Neural progenitor cell (in vitro differentiated cells): Measurements from ENCODE around the gene TNFSF12. TPM values are rescaled to one million over a fixed set of nuclear protein-coding genes. Genes with fewer than 3 reads are reported as not detected.

Experiments
- DNase-seq: peaks from one replicate; pipeline ENCODE4 v3.0.0-alpha.2; 2016; ENCODE audit warnings: low spot score
- H2AFZ ChIP-seq: fragments of 200-600 bp; sonication (generic); replicated peaks from 2 replicates; pipeline ENCODE4 v1.6.1; 2016; ENCODE audit warnings: antibody characterized with exemption
- H3F3A ChIP-seq: fragments of 200-600 bp; sonication (generic); 2 replicates; pipeline ENCODE4 v1.6.1; 2016; ENCODE audit warnings: antibody characterized with exemption, low read depth
- H3K27ac ChIP-seq: fragments of 200-600 bp; sonication (generic); 2 replicates; pipeline ENCODE4 v1.5.1; 2016; ENCODE audit warnings: mild to moderate bottlenecking
- H3K27me3 ChIP-seq: fragments of 200-600 bp; sonication (generic); 2 replicates; pipeline ENCODE4 v1.6.1; 2016; ENCODE audit warnings: mild to moderate bottlenecking, moderate library complexity
- H3K36me3 ChIP-seq: fragments of 200-600 bp; sonication (generic); 2 replicates; pipeline ENCODE4 v1.5.1; 2016
- H3K4me1 ChIP-seq: fragments of 200-600 bp; sonication (generic); 2 replicates; pipeline ENCODE4 v1.6.1; 2016; ENCODE audit warnings: mixed run types
- H3K4me2 ChIP-seq: fragments of 200-600 bp; sonication (generic); 2 replicates; pipeline ENCODE4 v1.6.1; 2016
- H3K4me3 ChIP-seq: fragments of 200-600 bp; sonication (generic); 2 replicates; pipeline ENCODE4 v1.5.1; 2016
- H3K79me2 ChIP-seq: fragments of 200-600 bp; sonication (generic); 2 replicates; pipeline ENCODE4 v1.6.1; 2016; ENCODE audit warnings: low read depth
- H3K9ac ChIP-seq: fragments of 200-600 bp; sonication (generic); 2 replicates; pipeline ENCODE4 v1.6.1; 2016
- H3K9me3 ChIP-seq: fragments of 200-600 bp; sonication (generic); 2 replicates; pipeline ENCODE4 v1.5.1; 2016; ENCODE audit warnings: low read depth
- H4K20me1 ChIP-seq: fragments of 200-600 bp; sonication (generic); 2 replicates; pipeline ENCODE4 v1.6.1; 2016; ENCODE audit warnings: low read depth
- H3K27ac Mint-ChIP-seq: 3 replicates; pipeline ENCODE4 v1.8.0; 2021; ENCODE audit warnings: mixed read lengths
- H3K27me3 Mint-ChIP-seq: 2 replicates; pipeline ENCODE4 v1.8.0; 2022; ENCODE audit warnings: low read depth, mild to moderate bottlenecking, inconsistent platforms, moderate library complexity, mixed read lengths; ENCODE audit not compliant: insufficient read depth
- H3K36me3 Mint-ChIP-seq: 3 replicates; pipeline ENCODE4 v1.8.0; 2021; ENCODE audit warnings: mixed read lengths
- H3K4me1 Mint-ChIP-seq: 3 replicates; pipeline ENCODE4 v1.8.0; 2021; ENCODE audit warnings: mixed read lengths
- H3K4me3 Mint-ChIP-seq: 3 replicates; pipeline ENCODE4 v1.8.0; 2021; ENCODE audit warnings: mild to moderate bottlenecking, moderate library complexity, mixed read lengths
- H3K9me3 Mint-ChIP-seq: 3 replicates; pipeline ENCODE4 v1.8.0; 2020; ENCODE audit warnings: mixed read lengths
- CTCF ChIP-seq: fragments of 200-600 bp; sonication (generic); IDR thresholded peaks from 2 replicates; pipeline ENCODE4 v1.5.1; 2017; ENCODE audit warnings: antibody characterized with exemption, mild to moderate bottlenecking
- EZH2 ChIP-seq: fragments of 200-600 bp; sonication (generic); IDR thresholded peaks from 2 replicates; pipeline ENCODE4 v1.6.1; 2017; ENCODE audit warnings: antibody characterized with exemption, mild to moderate bottlenecking, moderate library complexity
- EZH2phosphoT487 ChIP-seq: fragments of 200-600 bp; sonication (generic); IDR thresholded peaks from 2 replicates; pipeline ENCODE4 v1.6.1; 2017; ENCODE audit warnings: antibody characterized with exemption
- total RNA-seq: library from RNA; depleted of rRNA; stranded (reverse); fragments of >200 nt; gene quantifications from 2 replicates; pipeline ENCODE4 v1.2.3, GENCODE V29; 2015; ENCODE audit warnings: low replicate concordance

The TNFSF12 gene
- total RNA-seq, 1 donor from 2014 or later: 0.75 TPM

DNA sequence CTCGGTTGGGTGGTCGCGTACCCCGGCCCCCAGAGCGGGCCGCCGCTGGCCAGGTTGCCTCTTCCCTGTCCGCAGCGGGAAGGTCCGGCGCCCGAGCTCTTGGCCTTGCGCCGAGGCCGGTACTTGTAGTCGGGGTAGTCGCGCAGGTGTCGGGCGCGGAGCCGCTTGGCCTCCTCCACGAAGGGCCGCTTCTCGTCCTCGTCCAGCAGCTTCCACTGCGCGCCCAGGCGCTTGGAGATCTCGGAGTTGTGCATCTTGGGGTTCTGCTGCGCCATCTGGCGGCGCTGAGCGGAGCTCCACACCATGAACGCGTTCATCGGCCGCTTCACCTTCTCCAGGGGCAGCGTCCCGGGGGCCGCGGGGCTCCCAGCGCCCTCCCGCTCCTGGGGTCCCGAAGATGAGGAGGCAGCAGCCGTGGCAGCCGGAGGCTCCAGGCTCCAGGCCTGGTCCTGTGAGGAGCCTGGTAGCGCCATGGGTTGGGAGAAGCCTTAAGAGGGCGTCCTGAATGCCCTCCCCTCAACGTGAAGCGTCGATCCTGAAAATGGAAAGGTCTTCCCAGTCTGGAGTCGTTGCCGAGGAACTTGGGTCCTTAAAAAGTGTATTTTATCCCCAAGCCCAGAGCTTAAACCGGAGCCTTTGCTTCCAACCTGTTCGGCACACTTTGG lies 40.5 kb downstream of the TNFSF12 start:
- Mint-ChIP-seq H3K4me1 (peaks cover 13% of the 10 kb centered on the region), H3K36me3 (peaks cover 31% of the 10 kb centered on the region), H3K9me3 (no peaks in the 10 kb centered on the region), H3K27me3 (peaks cover 12% of the 10 kb centered on the region), H3K4me3 (no peak overlapping the region), H3K27ac (no peak overlapping the region)
- Histone ChIP-seq H2AFZ (no peak overlapping the region), H4K20me1 (peaks cover 5% of the 10 kb centered on the region), H3F3A (peaks cover 61% of the 10 kb centered on the region), H3K27ac (peak overlapping the region; percentile 99), H3K4me1 (peaks cover 45% of the 10 kb centered on the region), H3K4me3 (peak overlapping the region; percentile 35), H3K9ac (no peak overlapping the region), H3K27me3 (no peaks in the 10 kb centered on the region), H3K4me2 (peak overlapping the region; percentile 70), H3K79me2 (peaks cover 25% of the 10 kb centered on the region), H3K9me3 (no peaks in the 10 kb centered on the region), H3K36me3 (peaks cover 3% of the 10 kb centered on the region)
- DNase-seq: peak; percentile 94
- TF ChIP-seq CTCF (peak; percentile 86), EZH2 (no peak), EZH2phosphoT487 (no peak)

DNA sequence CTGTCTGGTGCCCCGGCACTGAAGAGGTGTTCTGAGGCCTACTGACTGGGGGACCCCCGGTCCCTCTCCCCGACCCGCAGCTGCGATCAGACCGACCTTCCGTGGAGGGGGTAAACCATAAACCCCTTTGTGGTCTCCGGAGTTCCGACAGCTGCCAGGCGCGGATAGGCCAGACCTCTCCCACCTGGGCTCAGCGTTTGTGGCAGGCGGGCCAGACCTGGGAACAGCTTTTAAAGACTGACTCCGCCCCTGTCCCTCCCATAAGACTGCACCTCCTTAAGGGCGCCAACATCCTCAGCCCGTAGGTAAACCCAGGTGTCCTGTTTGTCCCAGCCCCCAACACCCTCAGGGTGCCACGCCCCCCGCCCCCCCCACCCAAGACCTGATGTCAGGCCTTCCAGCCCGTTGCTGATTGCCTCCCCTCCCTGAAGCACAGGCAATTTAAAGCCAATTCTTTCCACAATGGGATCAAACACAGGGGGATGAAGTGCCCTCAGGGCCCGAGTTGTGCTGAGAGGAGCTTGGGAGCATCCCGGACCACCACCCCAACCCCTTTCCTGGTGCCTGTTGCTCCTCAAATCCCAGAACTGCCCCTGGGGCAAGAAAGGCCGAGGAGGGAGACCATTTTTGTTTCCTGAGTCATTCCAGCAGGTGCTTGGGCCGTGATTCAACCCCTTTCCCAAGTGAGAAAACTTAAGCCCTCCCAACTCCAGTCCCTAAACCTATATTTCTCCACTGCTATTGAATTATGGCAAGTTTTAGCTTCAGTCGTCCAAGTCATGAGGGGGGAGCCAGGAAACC lies 41.2 kb downstream of the TNFSF12 start, which contains the start of gene SOX15:
TSS of gene SOX15 (minus strand) at position 204 of the 801 bp plus-strand sequence. CDS start 418 bp downstream, outside the sequence.
- peak within 1 kb of the TSS; percentile 35 for H3K4me3 ChIP-seq
- H3K27ac ChIP-seq: peak within 1 kb of the TSS; percentile 99
- no peaks in the 10 kb centered on the region for H3K27me3 ChIP-seq
- H3K4me3 Mint-ChIP-seq: peak within 1 kb of the TSS; percentile 17
- H3K36me3 Mint-ChIP-seq: peaks cover 34% of the 10 kb centered on the region
- peak within 1 kb of the TSS; percentile 70 for H3K4me2 ChIP-seq
- peak within 1 kb of the TSS; percentile 17 for H3K27ac Mint-ChIP-seq
- no peaks in the 10 kb centered on the region for H3K9me3 Mint-ChIP-seq
- H3K79me2 ChIP-seq: peaks cover 18% of the 10 kb centered on the region
- peaks cover 9% of the 10 kb centered on the region for H3K4me1 Mint-ChIP-seq
- peaks cover 12% of the 10 kb centered on the region for H3K27me3 Mint-ChIP-seq
- DNase-seq: peak; percentile 54
- TF ChIP-seq EZH2 (no peak), CTCF (no peak), EZH2phosphoT487 (no peak)
- H2AFZ ChIP-seq: no peak within 1 kb of the TSS
- H3K9me3 ChIP-seq: no peaks in the 10 kb centered on the region
- H3F3A ChIP-seq: peaks cover 68% of the 10 kb centered on the region
- H4K20me1 ChIP-seq: peaks cover 5% of the 10 kb centered on the region
- H3K36me3 ChIP-seq: peaks cover 3% of the 10 kb centered on the region
- peaks cover 40% of the 10 kb centered on the region for H3K4me1 ChIP-seq
- H3K9ac ChIP-seq: no peak within 1 kb of the TSS

GRCh38 chr17:7590743-7591142 lies 41.9 kb downstream of the TNFSF12 start:
- peaks cover 14% of the 10 kb centered on the region for H3K27me3 Mint-ChIP-seq
- Histone ChIP-seq H3K27me3 (no peaks in the 10 kb centered on the region), H3K9ac (no peak overlapping the region), H3K79me2 (peaks cover 11% of the 10 kb centered on the region), H3K4me1 (peaks cover 40% of the 10 kb centered on the region), H3K36me3 (peaks cover 3% of the 10 kb centered on the region), H2AFZ (no peak overlapping the region), H3F3A (peaks cover 67% of the 10 kb centered on the region), H3K4me2 (peak overlapping the region; percentile 70), H3K27ac (peak overlapping the region; percentile 99), H3K4me3 (peak overlapping the region; percentile 15), H3K9me3 (no peaks in the 10 kb centered on the region), H4K20me1 (peaks cover 5% of the 10 kb centered on the region)
- H3K4me1 Mint-ChIP-seq: peaks cover 9% of the 10 kb centered on the region
- H3K36me3 Mint-ChIP-seq: peaks cover 38% of the 10 kb centered on the region
- peak overlapping the region; percentile 17 for H3K27ac Mint-ChIP-seq
- H3K4me3 Mint-ChIP-seq: peak overlapping the region; percentile 17
- H3K9me3 Mint-ChIP-seq: no peaks in the 10 kb centered on the region
- peak; percentile 92 for DNase-seq
- TF ChIP-seq EZH2phosphoT487 (no peak), EZH2 (no peak), CTCF (no peak)
